ENCODE results near the gene C13orf42.

Gene C13orf42

GRCh38 chr13:51112771-51113170, 1.7 kb upstream of the C13orf42 start:
- H3K27ac ChIP-seq (replicated peaks; ENCODE audit: low read length) = no peak overlapping the region
- no CpG with 5 or more reads among the region's 5 CpGs for WGBS, 2 donors (ENCODE audit: extremely low coverage in 2 of 2, insufficient read length in 2 of 2, insufficient replicate concordance in 1 of 2)

DNA sequence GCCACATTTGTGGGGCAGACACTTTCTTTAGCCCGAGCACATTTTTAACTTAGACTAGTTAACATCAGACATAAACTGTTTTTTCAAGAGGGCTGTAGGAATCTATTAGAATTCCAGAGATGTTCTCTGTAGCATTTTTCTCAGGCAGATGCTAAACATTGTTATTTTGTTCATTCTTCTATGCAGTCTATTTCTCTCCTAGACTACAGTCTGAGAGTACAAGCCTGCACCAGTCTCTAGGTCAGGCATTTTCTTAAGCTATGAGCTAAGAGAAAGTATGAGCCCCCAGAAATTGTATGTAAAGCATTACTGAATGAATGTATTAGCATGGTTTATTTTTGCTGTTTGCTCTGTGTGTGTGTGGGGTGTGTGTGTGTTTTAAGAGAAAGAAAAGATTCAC, 923 bp upstream of the C13orf42 start:
- Histone ChIP-seq H3K36me3 (replicated peaks in 1 of 2; ENCODE audit: control insufficient read depth in 2 of 2, insufficient read depth in 2 of 2, low read length in 2 of 2) (no peaks in the 10 kb centered on the region), H2BK15ac (ENCODE audit: low read length) (no peak overlapping the region), H2AFZ (ENCODE audit: low read length) (no peak overlapping the region), H3K14ac (ENCODE audit: low read length) (no peak overlapping the region), H3K4me3 (ENCODE audit: low read length in 2 of 2) (no peak overlapping the region), H3K4ac (ENCODE audit: low read length) (no peak overlapping the region), H3K4me2 (ENCODE audit: insufficient read depth, low read length, poor library complexity, severe bottlenecking) (no peak overlapping the region), H3K9me3 (replicated peaks in 1 of 2; ENCODE audit: control insufficient read depth in 2 of 2, insufficient read depth in 1 of 2, low read depth in 1 of 2, low read length in 2 of 2) (no peaks in the 10 kb centered on the region), H3K18ac (ENCODE audit: low read length) (no peak overlapping the region), H2BK5ac (ENCODE audit: low read length) (no peak overlapping the region), H4K8ac (ENCODE audit: low read depth, low read length) (no peak overlapping the region), H3K27ac (replicated peaks; ENCODE audit: low read length) (no peak overlapping the region), H3K79me1 (ENCODE audit: low read depth, low read length) (no peaks in the 10 kb centered on the region), H2AK5ac (ENCODE audit: low read depth, low read length) (no peak overlapping the region), H3K27me3 (ENCODE audit: control insufficient read depth in 3 of 3, insufficient read depth in 3 of 3, low read depth in 1 of 3, low read length in 3 of 3) (peaks cover 0 to 13% (median 0%) of the 10 kb centered on the region in 3 experiments), H3K4me1 (ENCODE audit: control insufficient read depth in 2 of 2, insufficient read depth in 1 of 2, low read depth in 1 of 2, low read length in 2 of 2) (no peaks in the 10 kb centered on the region), H4K91ac (ENCODE audit: low read depth, low read length, poor library complexity) (no peak overlapping the region), H2BK12ac (ENCODE audit: low read length) (no peak overlapping the region), H3K9ac (ENCODE audit: low read depth, low read length, poor library complexity) (no peak overlapping the region), H3K23ac (ENCODE audit: low read depth, low read length, poor library complexity) (no peak overlapping the region), H2BK120ac (ENCODE audit: low read depth, low read length) (no peak overlapping the region)
- no CpG with 5 or more reads among the region's 1 CpG for WGBS, 2 donors (ENCODE audit: extremely low coverage in 2 of 2, insufficient read length in 2 of 2, insufficient replicate concordance in 1 of 2)
- DNase-seq (ENCODE audit: low spot score) = no peak

More at GRCh38 chr13:51112771-51113170, 1.7 kb upstream of the C13orf42 start:
- Histone ChIP-seq H2BK120ac (ENCODE audit: low read depth, low read length) (no peak overlapping the region), H3K4me2 (ENCODE audit: insufficient read depth, low read length, poor library complexity, severe bottlenecking) (no peak overlapping the region), H2BK5ac (ENCODE audit: low read length) (no peak overlapping the region), H4K8ac (ENCODE audit: low read depth, low read length) (no peak overlapping the region), H3K23ac (ENCODE audit: low read depth, low read length, poor library complexity) (no peak overlapping the region), H3K9me3 (replicated peaks in 1 of 2; ENCODE audit: control insufficient read depth in 2 of 2, insufficient read depth in 1 of 2, low read depth in 1 of 2, low read length in 2 of 2) (no peaks in the 10 kb centered on the region), H2AK5ac (ENCODE audit: low read depth, low read length) (no peak overlapping the region), H2AFZ (ENCODE audit: low read length) (no peak overlapping the region), H3K36me3 (replicated peaks in 1 of 2; ENCODE audit: control insufficient read depth in 2 of 2, insufficient read depth in 2 of 2, low read length in 2 of 2) (no peaks in the 10 kb centered on the region), H3K79me1 (ENCODE audit: low read depth, low read length) (no peaks in the 10 kb centered on the region), H3K4ac (ENCODE audit: low read length) (no peak overlapping the region), H4K91ac (ENCODE audit: low read depth, low read length, poor library complexity) (no peak overlapping the region), H3K18ac (ENCODE audit: low read length) (no peak overlapping the region), H3K4me1 (ENCODE audit: control insufficient read depth in 2 of 2, insufficient read depth in 1 of 2, low read depth in 1 of 2, low read length in 2 of 2) (no peaks in the 10 kb centered on the region), H3K4me3 (ENCODE audit: low read length in 2 of 2) (no peak overlapping the region), H3K9ac (ENCODE audit: low read depth, low read length, poor library complexity) (no peak overlapping the region), H3K27me3 (ENCODE audit: control insufficient read depth in 3 of 3, insufficient read depth in 3 of 3, low read depth in 1 of 3, low read length in 3 of 3) (peaks cover 0 to 13% (median 0%) of the 10 kb centered on the region in 3 experiments), H3K14ac (ENCODE audit: low read length) (no peak overlapping the region), H2BK12ac (ENCODE audit: low read length) (no peak overlapping the region), H2BK15ac (ENCODE audit: low read length) (no peak overlapping the region)
- no peak for DNase-seq (ENCODE audit: low spot score)

GRCh38 chr13:51107996-51108395, 3.1 kb downstream of the C13orf42 start:
- Histone ChIP-seq H2BK12ac (ENCODE audit: low read length) (no peak overlapping the region), H3K4ac (ENCODE audit: low read length) (no peak overlapping the region), H2BK15ac (ENCODE audit: low read length) (no peak overlapping the region), H2AK5ac (ENCODE audit: low read depth, low read length) (no peak overlapping the region), H3K79me1 (ENCODE audit: low read depth, low read length) (no peaks in the 10 kb centered on the region), H3K4me2 (ENCODE audit: insufficient read depth, low read length, poor library complexity, severe bottlenecking) (no peak overlapping the region), H3K9me3 (replicated peaks in 1 of 2; ENCODE audit: control insufficient read depth in 2 of 2, insufficient read depth in 1 of 2, low read depth in 1 of 2, low read length in 2 of 2) (peaks cover 0 to 2% of the 10 kb centered on the region in 2 donors), H3K23ac (ENCODE audit: low read depth, low read length, poor library complexity) (no peak overlapping the region), H3K18ac (ENCODE audit: low read length) (no peak overlapping the region), H3K4me1 (ENCODE audit: control insufficient read depth in 2 of 2, insufficient read depth in 1 of 2, low read depth in 1 of 2, low read length in 2 of 2) (no peaks in the 10 kb centered on the region), H3K27me3 (ENCODE audit: control insufficient read depth in 3 of 3, insufficient read depth in 3 of 3, low read depth in 1 of 3, low read length in 3 of 3) (peaks cover 0 to 13% (median 0%) of the 10 kb centered on the region in 3 experiments), H2BK120ac (ENCODE audit: low read depth, low read length) (no peak overlapping the region), H3K27ac (replicated peaks; ENCODE audit: low read length) (no peak overlapping the region), H4K8ac (ENCODE audit: low read depth, low read length) (no peak overlapping the region), H3K36me3 (replicated peaks in 1 of 2; ENCODE audit: control insufficient read depth in 2 of 2, insufficient read depth in 2 of 2, low read length in 2 of 2) (no peaks in the 10 kb centered on the region), H2BK5ac (ENCODE audit: low read length) (no peak overlapping the region), H4K91ac (ENCODE audit: low read depth, low read length, poor library complexity) (no peak overlapping the region), H3K9ac (ENCODE audit: low read depth, low read length, poor library complexity) (no peak overlapping the region), H2AFZ (ENCODE audit: low read length) (no peak overlapping the region), H3K14ac (ENCODE audit: low read length) (no peak overlapping the region), H3K4me3 (ENCODE audit: low read length in 2 of 2) (no peak overlapping the region)
- no CpG with 5 or more reads among the region's 4 CpGs for WGBS, 2 donors (ENCODE audit: extremely low coverage in 2 of 2, insufficient read length in 2 of 2, insufficient replicate concordance in 1 of 2)
- DNase-seq (ENCODE audit: low spot score) = no peak

DNA sequence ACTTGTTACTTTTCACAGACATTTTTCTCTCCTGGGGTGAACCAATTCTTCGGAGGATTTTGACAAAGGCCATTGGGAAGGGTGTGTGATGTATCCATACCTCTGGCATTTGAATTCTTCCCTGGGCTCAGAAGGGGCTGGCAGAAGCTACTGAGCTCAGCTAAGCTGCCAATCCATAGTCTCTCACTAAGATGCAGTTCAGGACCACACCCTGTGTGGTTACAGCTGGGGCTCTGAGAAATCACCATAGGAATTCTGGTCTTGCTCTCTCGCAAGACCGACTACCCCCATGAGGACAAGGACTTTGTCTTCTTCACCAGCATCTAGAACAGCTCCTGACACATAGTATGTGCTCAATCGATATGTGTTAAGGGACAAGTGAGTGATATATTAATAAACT, 6.0 kb downstream of the C13orf42 start:
- Histone ChIP-seq H3K4me3 (ENCODE audit: low read length in 2 of 2) (no peak overlapping the region), H3K9me3 (replicated peaks in 1 of 2; ENCODE audit: control insufficient read depth in 2 of 2, insufficient read depth in 1 of 2, low read depth in 1 of 2, low read length in 2 of 2) (peaks cover 0 to 2% of the 10 kb centered on the region in 2 donors), H4K91ac (ENCODE audit: low read depth, low read length, poor library complexity) (no peak overlapping the region), H3K4me2 (ENCODE audit: insufficient read depth, low read length, poor library complexity, severe bottlenecking) (no peak overlapping the region), H3K27me3 (ENCODE audit: control insufficient read depth in 3 of 3, insufficient read depth in 3 of 3, low read depth in 1 of 3, low read length in 3 of 3) (peaks cover 0 to 9% (median 0%) of the 10 kb centered on the region in 3 experiments), H3K14ac (ENCODE audit: low read length) (no peak overlapping the region), H3K79me1 (ENCODE audit: low read depth, low read length) (no peaks in the 10 kb centered on the region), H3K4me1 (ENCODE audit: control insufficient read depth in 2 of 2, insufficient read depth in 1 of 2, low read depth in 1 of 2, low read length in 2 of 2) (no peaks in the 10 kb centered on the region), H2AFZ (ENCODE audit: low read length) (no peak overlapping the region), H2BK120ac (ENCODE audit: low read depth, low read length) (no peak overlapping the region), H3K9ac (ENCODE audit: low read depth, low read length, poor library complexity) (no peak overlapping the region), H4K8ac (ENCODE audit: low read depth, low read length) (no peak overlapping the region), H3K4ac (ENCODE audit: low read length) (no peak overlapping the region), H2AK5ac (ENCODE audit: low read depth, low read length) (no peak overlapping the region), H3K18ac (ENCODE audit: low read length) (no peak overlapping the region), H2BK12ac (ENCODE audit: low read length) (no peak overlapping the region), H3K23ac (ENCODE audit: low read depth, low read length, poor library complexity) (no peak overlapping the region), H2BK5ac (ENCODE audit: low read length) (no peak overlapping the region), H2BK15ac (ENCODE audit: low read length) (no peak overlapping the region), H3K27ac (replicated peaks; ENCODE audit: low read length) (no peak overlapping the region), H3K36me3 (replicated peaks in 1 of 2; ENCODE audit: control insufficient read depth in 2 of 2, insufficient read depth in 2 of 2, low read length in 2 of 2) (no peaks in the 10 kb centered on the region)
- WGBS, 2 donors (ENCODE audit: extremely low coverage in 2 of 2, insufficient read length in 2 of 2, insufficient replicate concordance in 1 of 2) = no CpG with 5 or more reads among the region's 4 CpGs
- DNase-seq (ENCODE audit: low spot score) = no peak
